BE2C (cell line): ENCODE results near the gene SLC11A1.

Experiments
- DNase-seq: peaks from one replicate; pipeline ENCODE4 v3.0.0-alpha.2; 2020
- H3K27me3 ChIP-seq: fragments of 250-450 bp; sonication (Bioruptor Pico); 2 replicates; pipeline ENCODE4 v1.5.1; 2020; ENCODE audit warnings: mild to moderate bottlenecking
- H3K36me3 ChIP-seq: fragments of 250-450 bp; sonication (Bioruptor Pico); 2 replicates; pipeline ENCODE4 v1.5.1; 2020; ENCODE audit warnings: mild to moderate bottlenecking
- H3K4me1 ChIP-seq: fragments of 250-450 bp; sonication (Bioruptor Pico); 2 replicates; pipeline ENCODE4 v1.5.1; 2020
- H3K4me3 ChIP-seq: 2 replicates; pipeline ENCODE4 v1.5.1; 2011; ENCODE audit warnings: low read depth, low read length
- H3K9me3 ChIP-seq: fragments of 250-450 bp; sonication (Bioruptor Pico); 2 replicates; pipeline ENCODE4 v1.5.1; 2020
- CTCF ChIP-seq: IDR thresholded peaks from 2 replicates; pipeline ENCODE4 v1.5.1; 2012; ENCODE audit warnings: mild to moderate bottlenecking, low read depth, low read length

SLC11A1 gene

GRCh38 chr2:218347172-218347571 is 34.9 kb upstream of the SLC11A1 start:
- H3K36me3 ChIP-seq, result no peaks in the 10 kb centered on the region
- no peak for DNase-seq

GRCh38 chr2:218354045-218354444 is 28.0 kb upstream of the SLC11A1 start:
- H3K4me3 ChIP-seq, result no peak overlapping the region
- DNase-seq, result no peak
- no peaks in the 10 kb centered on the region for H3K4me1 ChIP-seq
- H3K36me3 ChIP-seq, result no peaks in the 10 kb centered on the region
- no peak for TF ChIP-seq CTCF
- no peaks in the 10 kb centered on the region for H3K27me3 ChIP-seq
- no peaks in the 10 kb centered on the region; the same call in 1 of the 2 replicates for H3K9me3 ChIP-seq

More at GRCh38 chr2:218347172-218347571, 34.9 kb upstream of the SLC11A1 start:
- no peak overlapping the region for H3K4me3 ChIP-seq
- peaks cover 7% of the 10 kb centered on the region; the same call in 1 of the 2 replicates for H3K4me1 ChIP-seq
- no peak for TF ChIP-seq CTCF
- no peaks in the 10 kb centered on the region for H3K27me3 ChIP-seq
- H3K9me3 ChIP-seq, result no peaks in the 10 kb centered on the region; the same call in 1 of the 2 replicates

GRCh38 chr2:218354850-218355443 is 27.1 kb upstream of the SLC11A1 start:
- TF ChIP-seq CTCF, result no peak
- Histone ChIP-seq H3K36me3 (no peaks in the 10 kb centered on the region), H3K9me3 (no peaks in the 10 kb centered on the region; the same call in 1 of the 2 replicates), H3K27me3 (no peaks in the 10 kb centered on the region), H3K4me3 (no peak overlapping the region), H3K4me1 (no peaks in the 10 kb centered on the region)
- DNase-seq, result no peak

GRCh38 chr2:218357236-218358177 is 24.6 kb upstream of the SLC11A1 start:
- no peaks in the 10 kb centered on the region for H3K9me3 ChIP-seq
- no peak for TF ChIP-seq CTCF
- H3K27me3 ChIP-seq, result no peaks in the 10 kb centered on the region
- no peaks in the 10 kb centered on the region for H3K4me1 ChIP-seq
- no peak for DNase-seq
- H3K4me3 ChIP-seq, result no peak overlapping the region
- no peaks in the 10 kb centered on the region for H3K36me3 ChIP-seq

- Histone ChIP-seq H3K9me3 (no peaks in the 10 kb centered on the region), H3K27me3 (no peaks in the 10 kb centered on the region), H3K4me3 (no peak overlapping the region), H3K4me1 (no peaks in the 10 kb centered on the region), H3K36me3 (no peaks in the 10 kb centered on the region)
- no peak for DNase-seq
- TF ChIP-seq CTCF, result no peak
Measured at GRCh38 chr2:218360453-218360852, 21.6 kb upstream of the SLC11A1 start.

GRCh38 chr2:218362606-218363005 is 19.5 kb upstream of the SLC11A1 start:
- Histone ChIP-seq H3K27me3 (no peaks in the 10 kb centered on the region), H3K4me3 (no peak overlapping the region), H3K9me3 (no peaks in the 10 kb centered on the region; the same call in 1 of the 2 replicates), H3K36me3 (no peaks in the 10 kb centered on the region), H3K4me1 (no peaks in the 10 kb centered on the region)
- no peak for TF ChIP-seq CTCF
- DNase-seq, result no peak
